GF-D8 (cell line): ENCODE measurements around the gene STUM.
"Not testable (repeated sequence)": the region's sequence is repeated elsewhere in the genome, so short reads cannot be mapped to it uniquely, and the experiment has no call there.

Experiments used
- DNase-seq: peaks from one replicate; lab custom pipeline; 2025; lab: John Stamatoyannopoulos, UW

The STUM gene

DNA sequence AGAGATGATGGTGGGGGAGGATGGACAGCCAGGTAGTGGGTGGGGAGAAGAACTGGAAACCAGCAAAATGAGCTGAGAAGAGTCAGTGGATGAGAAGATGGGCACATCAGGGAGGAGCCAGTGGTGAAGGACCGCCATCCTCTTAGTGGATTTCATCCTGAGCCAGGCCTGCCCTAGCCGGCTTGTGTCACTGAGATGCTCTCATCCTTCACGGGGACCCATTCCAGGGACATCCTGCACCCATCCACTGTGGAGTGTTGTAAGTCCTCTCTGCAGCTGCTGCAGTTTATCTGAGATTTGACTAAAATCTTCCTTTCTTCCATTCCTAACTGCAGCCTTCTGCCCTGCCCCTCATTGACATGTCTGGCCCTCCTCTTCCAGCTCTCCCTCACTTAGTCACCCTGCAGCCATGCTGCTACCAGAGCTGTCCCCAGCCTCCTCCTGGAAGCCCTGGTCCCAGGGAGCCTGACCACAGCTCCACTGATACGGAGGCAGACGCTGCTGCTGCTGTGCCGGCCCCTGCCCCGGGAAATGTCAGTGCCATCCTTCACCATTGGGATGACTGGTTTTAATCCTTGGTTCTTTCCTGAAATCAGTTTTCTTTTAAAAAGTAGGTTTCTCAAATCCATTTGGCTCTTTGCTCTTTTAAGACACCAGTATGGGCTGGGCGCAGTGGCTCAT, 33.2 kb downstream of the STUM start:
- no peak for DNase-seq

DNA sequence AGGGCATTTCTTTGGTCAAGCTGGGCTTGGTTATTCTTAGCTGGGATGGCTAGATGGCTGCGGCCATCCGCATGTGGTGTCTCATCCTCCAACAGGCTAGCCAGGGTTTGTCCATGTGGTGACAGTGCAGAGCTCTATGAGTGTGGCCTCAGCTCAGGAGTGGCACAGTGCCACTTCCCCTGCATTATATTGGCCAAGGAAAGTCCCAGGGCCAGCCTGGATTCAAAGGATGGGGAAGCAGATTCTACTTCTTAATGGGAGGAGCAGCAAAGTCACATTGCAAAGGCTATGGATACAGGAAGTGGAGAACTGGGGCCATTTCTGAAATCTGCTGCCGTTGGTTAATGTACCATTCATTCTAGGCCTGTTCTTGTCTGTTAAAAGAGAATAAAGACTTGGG, 34.4 kb downstream of the STUM start:
- no peak for DNase-seq

DNA sequence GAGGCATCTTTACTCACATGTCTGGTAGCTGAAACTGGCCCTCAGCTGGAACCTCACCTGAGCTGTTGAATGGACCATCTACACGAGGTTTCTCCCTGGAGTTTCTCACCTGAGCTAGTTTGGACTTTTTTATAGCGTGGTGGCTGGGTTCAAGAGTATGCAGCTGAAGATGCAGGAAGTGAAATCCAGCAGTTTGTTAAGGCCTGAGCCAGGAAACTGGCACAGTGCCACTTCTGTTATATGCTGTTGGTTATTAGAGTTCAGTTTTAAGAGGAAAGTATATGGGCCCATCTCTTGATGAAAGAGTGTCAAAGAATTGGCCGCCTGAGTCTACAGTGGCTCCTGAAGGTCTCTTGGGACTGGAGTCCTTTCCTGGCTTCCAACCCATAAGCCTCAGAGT, 35.6 kb downstream of the STUM start:
- DNase-seq: no peak

DNA sequence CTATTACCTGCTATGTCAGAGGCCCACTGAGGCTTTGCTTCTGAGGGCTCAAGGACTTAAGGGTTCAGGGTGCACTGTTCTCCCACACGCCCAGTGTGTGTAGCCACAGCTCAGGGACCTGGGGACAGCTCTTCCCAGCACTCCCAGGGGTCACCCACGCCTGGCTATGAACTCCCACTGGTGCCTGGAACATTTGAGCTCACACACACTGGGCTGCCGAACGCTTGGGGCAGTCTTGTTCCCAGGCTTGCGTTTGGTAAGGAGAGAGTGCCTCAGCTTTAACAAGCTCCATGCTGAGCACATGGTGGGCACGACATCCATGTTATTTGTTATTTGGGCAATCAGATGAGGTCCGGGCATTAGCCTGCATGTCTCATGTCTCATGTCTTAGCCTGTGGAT, 37.6 kb downstream of the STUM start:
- DNase-seq: no peak

DNA sequence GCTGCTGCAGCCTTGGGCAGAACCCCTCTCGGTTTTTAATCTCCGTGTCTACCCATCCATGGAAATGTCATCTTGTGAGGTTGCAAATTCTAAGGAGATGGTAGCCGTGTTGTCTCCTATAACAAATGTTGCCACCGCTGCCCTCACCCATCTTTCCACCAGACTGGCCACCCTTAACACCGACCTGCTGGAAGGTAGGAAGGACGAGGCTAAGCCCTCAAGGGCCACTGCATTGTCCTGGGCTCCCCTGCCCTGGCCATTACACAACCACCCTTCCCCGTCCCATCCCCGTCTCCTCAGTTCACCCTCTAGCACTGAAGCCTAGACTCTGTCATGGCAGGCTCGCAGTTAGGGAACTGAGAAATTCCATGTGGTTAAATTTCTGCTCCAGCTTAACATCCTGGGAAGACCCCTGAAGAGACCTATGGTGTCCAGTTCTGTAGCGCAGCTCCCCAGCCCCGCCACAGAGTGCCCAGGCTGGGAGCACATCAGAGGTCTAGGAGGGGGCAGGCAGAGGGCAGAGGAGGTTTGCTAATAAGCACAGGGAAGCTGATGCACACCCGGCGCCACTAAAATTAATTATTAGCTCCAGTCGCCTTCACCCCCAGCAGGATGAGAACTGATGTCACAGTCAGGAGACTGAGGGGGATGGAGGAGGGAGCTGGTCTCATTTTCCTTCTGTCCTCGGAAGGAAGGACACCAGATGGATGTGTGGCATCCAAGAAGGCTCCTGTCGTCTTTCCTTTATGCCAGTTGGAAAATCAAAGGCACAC, 38.3 kb downstream of the STUM start:
- DNase-seq: no peak

DNA sequence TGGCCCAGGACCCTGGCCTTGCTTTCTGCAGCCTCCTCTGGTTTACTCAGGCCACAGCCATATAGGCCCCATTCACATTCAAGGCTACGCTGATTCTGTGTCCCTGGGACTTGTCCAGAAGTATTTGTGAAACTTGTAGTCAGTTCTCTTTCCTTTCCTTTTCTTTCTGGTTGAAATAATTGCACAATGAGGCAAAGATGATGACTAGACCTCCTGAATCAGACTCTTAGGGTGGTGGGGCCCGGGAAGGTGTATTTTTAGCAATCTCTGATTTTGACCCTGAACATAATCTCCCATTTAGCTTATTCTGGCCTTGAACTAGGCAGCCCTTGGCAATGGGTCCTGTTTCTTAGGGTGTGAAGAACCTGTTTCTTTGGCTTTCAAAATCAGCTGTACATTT, 39.9 kb downstream of the STUM start:
- no peak for DNase-seq

DNA sequence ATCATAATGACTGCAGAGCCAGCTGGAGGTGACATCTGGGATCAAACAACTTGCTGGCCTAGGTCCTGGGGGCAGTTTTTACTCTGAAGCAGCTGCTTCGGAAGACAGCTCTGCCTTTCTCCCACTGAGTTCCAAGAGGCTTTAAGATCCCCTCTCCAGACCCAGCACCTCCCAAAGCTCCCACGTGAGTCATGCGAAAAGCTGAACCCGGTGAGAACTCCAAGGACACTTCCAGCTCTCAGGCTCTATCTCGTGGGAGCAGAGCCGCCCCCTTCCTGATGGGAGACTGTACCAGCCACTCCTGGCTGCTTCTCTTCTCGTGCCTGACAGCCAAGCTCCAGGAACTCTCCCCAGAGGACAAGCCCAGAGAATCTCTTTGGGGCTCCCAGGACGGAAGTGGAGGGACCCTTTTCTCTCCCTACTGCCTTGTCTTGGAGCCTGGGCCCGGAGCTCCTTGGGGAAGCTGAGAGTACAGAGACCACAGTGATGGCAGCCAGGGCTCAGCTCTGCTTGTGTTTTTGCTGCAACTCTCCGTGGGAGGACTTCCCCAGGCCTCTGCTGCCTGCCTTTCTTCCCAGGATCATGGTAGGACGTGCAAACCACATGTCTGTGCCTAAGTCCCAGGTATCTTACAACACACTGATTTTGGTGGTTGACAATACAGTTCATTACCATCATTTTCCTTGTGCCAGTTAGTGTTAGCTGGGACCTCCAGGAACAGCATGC, 40.6 kb downstream of the STUM start:
- no peak for DNase-seq

DNA sequence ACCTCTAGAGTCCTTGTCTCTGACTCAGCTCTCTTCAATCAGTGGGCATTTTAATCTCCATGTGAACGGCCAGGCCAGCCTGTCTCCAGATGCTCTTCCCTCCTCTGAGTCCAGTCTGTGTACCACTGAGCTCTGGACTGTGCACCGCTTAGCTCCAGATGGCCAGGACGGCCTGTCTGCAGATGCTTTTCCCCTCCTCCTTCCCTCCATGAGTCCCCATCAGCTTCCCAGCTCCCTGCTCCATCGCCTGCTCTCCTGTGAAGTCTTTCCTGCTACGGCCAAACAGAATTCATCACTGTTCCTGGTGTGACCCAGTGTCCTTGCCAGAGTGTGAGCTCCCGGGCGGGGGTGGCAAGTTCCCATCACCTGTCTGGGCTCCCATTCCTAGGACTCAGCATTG, 42.0 kb downstream of the STUM start:
- no peak for DNase-seq

DNA sequence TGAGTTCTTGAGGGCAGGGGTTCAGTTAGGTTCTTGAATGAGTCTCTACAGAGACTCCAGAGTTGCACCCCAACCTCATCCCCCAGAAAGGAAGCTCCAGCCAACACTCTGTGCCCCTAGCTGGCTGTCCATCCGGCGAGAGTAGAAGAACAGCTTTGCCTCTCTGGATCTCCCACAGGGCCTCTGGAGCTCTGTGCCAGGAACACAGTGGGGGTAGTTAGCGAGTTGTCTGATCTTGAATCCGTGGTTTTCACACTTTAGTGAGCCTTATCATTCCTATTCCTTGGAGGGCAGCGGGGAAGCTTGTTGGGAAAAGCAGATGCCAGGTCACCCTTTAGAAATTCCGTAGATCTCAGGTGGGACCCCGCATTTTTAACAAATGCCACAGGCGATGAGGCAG, 45.0 kb downstream of the STUM start:
- DNase-seq: no peak

DNA sequence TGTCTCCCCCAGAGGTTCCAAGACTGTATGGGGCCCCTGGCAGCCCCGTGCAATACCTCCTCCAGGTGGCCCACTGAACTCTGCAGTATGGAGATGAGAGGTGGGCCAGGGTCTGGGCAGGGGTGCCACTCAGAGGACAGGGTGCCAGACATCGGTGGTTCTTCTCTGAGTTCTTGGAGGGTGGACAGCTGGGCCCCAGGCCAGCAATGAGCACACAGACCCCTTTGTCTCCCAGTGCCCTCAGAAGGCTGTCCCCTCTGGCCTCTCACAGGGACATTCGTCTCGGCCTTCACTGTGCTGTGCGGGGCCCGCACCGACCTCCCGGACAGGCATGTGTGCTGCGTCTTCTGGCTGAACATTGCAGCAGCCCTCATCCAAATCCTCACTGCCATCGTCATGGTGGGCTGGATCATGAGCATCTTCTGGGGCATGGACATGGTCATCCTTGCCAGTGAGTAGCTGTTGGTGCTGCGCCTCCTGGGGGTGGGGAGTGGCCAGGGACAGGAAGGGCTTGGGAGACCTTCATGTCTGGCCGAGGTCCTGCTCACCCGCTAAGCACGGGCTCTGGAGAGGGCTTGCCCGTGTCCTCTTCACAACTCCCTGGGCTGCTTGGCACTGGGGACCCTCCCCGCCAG, 48.1 kb downstream of the STUM start:
- DNase-seq: no peak

DNA sequence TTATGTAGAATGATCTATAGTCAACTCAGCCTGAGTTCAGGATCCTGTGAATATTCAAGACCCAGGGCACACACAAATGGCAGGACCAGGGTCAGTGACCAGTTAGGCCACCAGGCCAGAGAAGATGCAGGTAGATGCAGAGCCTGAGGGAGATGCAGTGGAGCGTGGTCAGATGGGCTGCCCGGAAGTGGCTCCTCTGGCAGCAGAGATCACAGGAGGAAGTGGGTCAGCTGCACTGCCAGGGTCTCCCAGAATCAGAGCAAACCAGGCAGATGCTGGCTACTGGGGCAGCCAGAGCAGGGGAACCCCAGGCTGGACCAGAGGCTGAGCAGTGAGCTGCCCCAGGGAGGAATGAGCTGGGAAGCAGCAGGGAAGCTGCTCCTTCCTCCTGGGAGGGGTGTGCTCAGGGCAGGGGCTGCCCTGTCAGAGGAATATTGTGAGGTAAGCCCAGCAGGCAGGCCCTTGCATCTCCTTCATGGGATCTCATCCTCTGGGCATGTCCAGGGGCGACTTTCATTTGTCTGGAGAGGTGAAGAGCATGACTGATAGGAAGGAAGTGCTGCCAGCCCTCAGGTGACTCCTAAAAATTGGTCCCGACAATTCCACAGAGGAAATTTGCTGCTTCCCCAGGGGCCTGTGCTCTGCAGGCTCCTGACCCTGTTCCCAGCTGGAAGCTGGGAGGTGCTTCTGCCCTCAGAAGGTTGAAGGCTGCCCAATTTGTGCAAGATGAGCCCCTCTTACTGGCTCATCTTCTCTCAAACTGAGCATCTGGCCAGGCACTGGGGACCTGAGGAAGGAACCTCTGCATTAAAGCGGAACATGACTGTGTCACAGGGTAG, 49.3 kb downstream of the STUM start:
- no peak for DNase-seq

DNA sequence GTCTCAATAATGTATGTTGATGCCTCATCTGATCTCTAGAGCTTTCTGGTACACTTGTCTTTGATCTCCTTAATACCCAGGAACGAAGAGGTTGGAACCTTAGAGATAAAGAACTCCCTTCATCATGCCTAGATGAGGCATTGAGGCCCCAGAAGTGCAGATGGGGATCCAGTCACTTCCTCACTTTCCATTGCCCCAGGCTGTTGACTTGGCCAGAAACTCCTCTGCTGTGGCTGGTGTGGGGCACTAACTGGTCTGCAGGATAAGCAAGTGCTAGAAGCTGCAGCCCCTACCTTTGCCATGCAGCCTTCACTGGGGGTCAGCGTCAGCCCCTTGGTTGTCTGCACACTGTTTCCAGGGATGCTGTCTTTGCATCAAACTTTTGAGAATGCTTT, 49.9 kb downstream of the STUM start:
- no peak for DNase-seq

DNA sequence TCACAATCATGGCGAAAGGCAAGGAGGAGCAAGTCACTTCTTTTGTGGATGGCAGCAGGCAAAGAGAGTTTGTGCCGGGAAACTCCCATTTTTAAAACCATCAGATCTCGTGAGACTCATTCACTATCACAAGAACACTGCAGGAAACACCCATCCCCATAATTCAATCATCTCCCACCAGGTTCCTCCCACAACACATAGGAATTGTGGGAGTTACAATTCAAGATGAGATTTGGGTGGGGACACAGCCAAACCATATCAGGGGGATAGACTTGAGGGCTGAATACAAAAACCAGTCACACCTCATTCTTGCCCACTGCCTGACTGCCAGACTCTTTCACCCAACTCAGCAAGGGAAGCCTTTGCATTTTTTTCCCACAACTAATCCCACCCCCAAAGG, 50.4 kb downstream of the STUM start:
- DNase-seq: not testable (repeated sequence)

DNA sequence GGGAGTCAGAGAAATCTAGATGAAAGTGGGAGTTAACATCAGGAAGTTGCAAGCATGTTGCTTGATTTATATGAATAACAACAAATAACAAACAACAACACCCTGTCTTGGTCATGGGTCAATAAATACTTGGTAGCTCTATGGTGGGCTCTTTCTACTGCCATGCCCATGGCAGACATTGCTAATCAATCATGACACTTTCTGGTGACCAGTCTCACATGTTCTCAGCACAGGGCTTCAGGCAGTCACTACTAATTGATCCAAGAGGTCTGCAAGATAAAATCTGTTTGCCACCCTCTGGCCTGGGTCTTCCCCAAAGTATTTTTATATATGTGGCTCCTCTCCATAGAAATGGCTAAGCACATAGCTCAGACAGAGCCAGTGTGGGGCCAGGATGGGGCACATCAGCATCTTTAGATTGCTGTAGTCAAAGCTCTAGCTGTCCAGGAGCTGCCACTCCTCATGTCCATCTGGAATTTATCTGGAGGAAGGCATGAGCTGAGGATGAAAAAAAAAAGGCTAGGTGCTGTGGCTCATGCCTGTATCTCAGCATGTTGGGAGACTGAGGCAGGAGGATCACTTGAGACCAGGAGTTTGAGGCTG, 51.2 kb downstream of the STUM start:
- no peak for DNase-seq

DNA sequence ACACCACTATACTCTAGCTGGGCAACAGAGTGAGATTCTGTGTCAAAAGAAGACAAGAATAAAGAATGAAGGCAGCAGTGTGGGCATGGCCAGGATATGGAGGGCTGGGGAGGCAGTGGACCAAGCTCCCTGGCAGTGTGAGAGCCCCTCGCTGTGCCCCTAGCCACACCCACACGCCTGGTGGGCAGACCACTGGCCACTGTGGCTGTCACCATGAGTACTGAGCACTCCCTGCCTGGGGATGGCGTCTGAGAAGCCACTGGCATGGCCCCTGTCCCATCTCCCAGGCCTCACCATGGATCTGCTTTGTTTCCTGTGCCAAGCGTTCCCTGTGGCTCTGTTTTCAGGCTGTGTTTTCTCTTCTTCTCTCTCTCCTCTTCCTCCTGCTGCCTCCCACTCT, 51.7 kb downstream of the STUM start:
- DNase-seq: no peak

DNA sequence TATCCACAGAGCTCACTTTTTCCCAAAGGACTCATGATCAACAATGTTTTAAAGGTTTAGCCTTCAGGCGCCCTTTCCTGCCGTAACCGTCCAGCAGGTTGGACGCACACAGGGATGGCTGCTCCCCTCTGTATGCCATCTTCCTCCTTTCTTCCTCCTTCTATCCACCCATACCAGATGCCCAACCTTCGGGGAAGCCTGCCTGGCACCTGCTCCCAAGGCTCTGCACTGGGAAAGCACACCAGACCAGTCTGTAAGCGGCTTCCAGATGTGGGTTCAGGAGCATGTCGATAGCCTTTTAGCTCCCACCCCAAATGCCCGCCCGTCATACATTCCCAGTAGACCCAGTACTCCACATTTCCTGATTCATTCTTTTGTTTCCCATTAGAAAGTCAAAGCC, 52.9 kb downstream of the STUM start:
- no peak for DNase-seq

DNA sequence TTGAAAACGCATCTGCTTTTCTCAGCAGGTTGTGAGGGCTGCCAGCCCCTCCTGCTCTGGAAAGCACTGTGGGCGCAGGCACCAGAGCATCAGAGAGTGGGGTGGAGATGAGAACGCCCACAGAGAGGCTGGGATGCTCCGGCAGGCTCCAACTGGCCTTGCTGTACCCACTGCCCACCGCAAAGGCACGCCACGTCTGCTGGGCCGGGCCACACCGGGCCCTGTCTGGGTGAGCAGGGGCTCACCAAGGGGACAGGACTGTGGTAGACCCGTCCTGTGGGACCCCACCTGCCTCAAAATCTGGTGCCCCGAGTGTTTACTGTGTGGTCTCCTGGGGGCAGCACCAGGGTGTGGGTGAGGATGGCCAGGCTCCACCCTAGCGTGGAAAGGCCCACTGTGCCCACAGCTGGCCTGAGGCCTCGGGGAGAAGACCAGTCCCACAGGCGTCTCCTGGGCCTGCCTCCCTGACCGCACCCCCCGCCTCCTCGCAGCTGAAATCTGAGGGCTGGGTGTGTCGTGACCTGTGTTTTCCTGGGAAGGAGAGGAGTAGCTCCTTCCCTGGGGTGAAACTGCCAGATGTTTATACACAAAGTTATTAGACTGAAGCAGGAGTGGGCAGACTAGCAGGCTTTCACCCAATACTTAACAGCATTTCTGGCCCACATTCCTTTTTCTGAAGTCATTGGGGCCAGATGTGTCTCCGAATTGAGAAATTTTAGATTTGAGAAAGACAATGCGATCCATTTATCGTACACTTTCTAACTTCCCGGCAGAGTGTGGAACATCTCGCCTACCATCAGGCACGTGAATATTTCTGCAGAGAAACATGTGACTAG, 53.8 kb downstream of the STUM start:
- no peak for DNase-seq

DNA sequence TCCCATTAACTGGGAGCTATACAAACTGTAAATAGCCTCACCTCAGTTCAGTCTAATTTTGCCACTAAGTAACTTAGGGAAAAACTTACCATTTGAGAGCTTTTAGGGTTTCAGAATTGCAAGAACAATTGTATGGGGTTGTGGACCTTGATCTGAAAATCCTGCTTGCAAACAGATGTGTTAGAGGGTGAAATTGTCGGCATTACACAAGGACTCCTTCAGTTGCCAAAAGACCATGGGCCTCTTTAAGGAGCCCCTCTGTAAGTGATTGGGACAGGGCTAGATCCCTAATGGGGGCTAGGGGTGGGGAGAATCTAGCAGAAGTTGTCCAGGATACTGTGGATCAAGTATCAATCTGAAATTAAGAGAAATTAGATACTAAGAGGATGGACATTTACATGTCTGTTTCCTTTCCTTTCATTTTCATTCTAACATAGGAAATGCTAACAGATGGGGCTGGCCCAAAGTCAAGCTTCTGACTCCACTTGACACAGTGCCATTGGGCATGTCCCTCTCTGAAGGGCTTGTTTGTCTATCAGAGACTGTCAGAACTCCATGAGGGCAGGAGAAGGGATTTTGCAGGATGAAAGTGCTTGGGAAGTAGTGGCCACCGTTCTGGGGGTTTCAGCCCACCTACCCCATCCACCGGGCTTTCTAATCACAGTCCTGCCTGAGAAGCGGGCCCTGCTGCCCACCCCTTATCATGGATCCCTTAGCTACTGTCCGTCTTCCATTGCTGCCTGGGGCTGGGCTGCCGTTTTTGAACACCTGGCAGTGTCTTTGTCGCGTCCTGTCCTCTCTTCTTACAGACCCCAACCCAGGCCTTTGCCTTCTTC, 54.7 kb downstream of the STUM start:
- DNase-seq: no peak

DNA sequence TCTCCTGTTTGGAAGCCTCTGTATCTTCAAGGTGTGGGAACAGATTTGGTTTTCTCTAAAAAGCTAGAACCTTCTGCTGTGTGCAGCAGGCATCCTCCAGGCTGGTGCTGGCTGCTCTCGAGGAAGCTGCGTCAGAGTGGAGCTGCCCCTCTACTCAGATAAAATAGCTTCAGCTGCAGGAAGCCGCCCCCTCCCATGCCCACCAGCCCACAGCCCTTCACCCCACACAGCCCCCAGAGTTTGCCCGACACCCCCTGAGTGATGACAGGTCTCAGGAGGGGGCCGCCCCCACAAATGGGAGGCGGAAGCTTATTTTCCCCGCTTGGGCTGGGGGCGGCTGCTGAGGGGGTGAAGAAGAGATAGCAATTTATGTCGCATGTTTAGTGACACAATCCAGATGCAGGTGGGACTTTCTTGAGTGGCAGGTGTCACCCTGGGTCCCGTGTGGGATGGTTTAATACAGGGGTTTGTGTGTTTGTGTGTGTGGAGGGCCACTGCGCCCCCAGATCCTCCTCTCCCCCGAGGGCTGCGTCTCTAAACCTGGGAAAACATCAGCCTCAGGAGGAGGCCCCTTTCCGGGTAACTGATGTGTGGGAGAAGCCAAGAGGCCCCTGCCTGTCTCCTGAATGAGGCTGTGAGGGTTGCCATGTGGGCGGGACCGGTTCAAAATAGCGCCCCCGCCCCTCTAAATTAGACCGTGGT, 55.4 kb downstream of the STUM start:
- DNase-seq: no peak
